NB4 (cell line): Measurements from ENCODE around the gene TEAD1.

Source experiments
- CTCF ChIP-seq: IDR thresholded peaks from one replicate; pipeline ENCODE4 v1.5.1; 2012; ENCODE audit warnings: low read depth, low read length
- POLR2A ChIP-seq: IDR thresholded peaks from 2 replicates; pipeline ENCODE4 v1.6.1; 2011; ENCODE audit warnings: mild to moderate bottlenecking; ENCODE audit not compliant: insufficient read length; ENCODE audit errors: extremely low read depth

GRCh38 chr11:12784445-12784844, 110.2 kb downstream of the TEAD1 start:
- no peak for TF ChIP-seq CTCF
- TF ChIP-seq POLR2A: no peak
